ENCODE measurements around the gene ZBTB11. TPM values are rescaled to one million over a fixed set of nuclear protein-coding genes. Genes with fewer than 3 reads are reported as not detected.
"Not testable (repeated sequence)": the region's sequence is repeated elsewhere in the genome, so short reads cannot be mapped to it uniquely, and the experiment has no call there.

Gene ZBTB11
- total and polyA plus RNA-seq, 2 experiments from 2014 or later = 7.7 to 22.4 TPM

- no peak overlapping the region for H2AFZ ChIP-seq
- H3F3A ChIP-seq (replicated peaks; ENCODE audit: low read depth) = no peaks in the 10 kb centered on the region
- no peaks in the 10 kb centered on the region for H3K4me1 ChIP-seq (ENCODE audit: insufficient read depth)
- Mint-ChIP-seq H3K9me3 (no peaks in the 10 kb centered on the region), H3K4me1 (no peaks in the 10 kb centered on the region), H3K27me3 (ENCODE audit: insufficient read depth, low read depth, poor library complexity) (peaks cover 2% of the 10 kb centered on the region), H3K36me3 (ENCODE audit: low read depth) (no peaks in the 10 kb centered on the region), H3K4me3 (no peak overlapping the region), H3K27ac (no peak overlapping the region)
- ATAC-seq = no peak
- no peak overlapping the region for H3K4me2 ChIP-seq
- H3K36me3 ChIP-seq (ENCODE audit: insufficient read depth) = no peaks in the 10 kb centered on the region
- H4K20me1 ChIP-seq (replicated peaks; ENCODE audit: insufficient read depth) = no peaks in the 10 kb centered on the region
- H3K27me3 ChIP-seq (ENCODE audit: insufficient read depth) = no peaks in the 10 kb centered on the region
- H3K27ac ChIP-seq (ENCODE audit: low read depth) = no peak overlapping the region
- TF ChIP-seq EZH2 (IDR thresholded peaks at IDR 0.05; ENCODE audit: low read depth, unreplicated experiment) (no peak), REST (IDR thresholded peaks at IDR 0.05; ENCODE audit: unreplicated experiment) (no peak), CREB1 (CRISPR knock-in tag; IDR thresholded peaks at IDR 0.05; ENCODE audit: low read depth) (no peak), ZNF114 (CRISPR knock-in tag; IDR thresholded peaks at IDR 0.05) (no peak)
- no peaks in the 10 kb centered on the region for H3K79me2 ChIP-seq (replicated peaks; ENCODE audit: insufficient read depth)
- H3K9me2 ChIP-seq (ENCODE audit: insufficient read depth) = no peaks in the 10 kb centered on the region
- no peak overlapping the region for H3K4me3 ChIP-seq
- DNase-seq (ENCODE audit: low spot score) = no peak
These were observed 65.9 kb downstream of the ZBTB11 start for GRCh38 chr3:101611023-101611422.

- not testable (repeated sequence) for H3K36me3 ChIP-seq (ENCODE audit: insufficient read depth); H3K36me3 Mint-ChIP-seq (ENCODE audit: low read depth); DNase-seq (ENCODE audit: low spot score); H3K79me2 ChIP-seq (replicated peaks; ENCODE audit: insufficient read depth); H3K9me2 ChIP-seq (ENCODE audit: insufficient read depth); H3K4me1 ChIP-seq (ENCODE audit: insufficient read depth); H3K4me3 Mint-ChIP-seq; H3K4me2 ChIP-seq; H3F3A ChIP-seq (replicated peaks; ENCODE audit: low read depth); H3K4me1 Mint-ChIP-seq; H3K27ac ChIP-seq (ENCODE audit: low read depth); H3K27me3 ChIP-seq (ENCODE audit: insufficient read depth); H3K9me3 Mint-ChIP-seq; H3K27me3 Mint-ChIP-seq (ENCODE audit: insufficient read depth, low read depth, poor library complexity); H3K4me3 ChIP-seq; ATAC-seq; H4K20me1 ChIP-seq (replicated peaks; ENCODE audit: insufficient read depth)
- H3K27ac Mint-ChIP-seq = peak overlapping the region; percentile 65; the same call in 1 of the 2 replicates
- H2AFZ ChIP-seq = peak overlapping the region; percentile 3; the same call in 1 of the 2 replicates
These were observed 71.5 kb downstream of the ZBTB11 start for GRCh38 chr3:101605398-101605797.

GRCh38 chr3:101603184-101603583, 73.7 kb downstream of the ZBTB11 start:
- Histone ChIP-seq H3K4me2 (no peak overlapping the region), H3K4me1 (ENCODE audit: insufficient read depth) (no peaks in the 10 kb centered on the region), H3K27me3 (ENCODE audit: insufficient read depth) (no peaks in the 10 kb centered on the region), H3K9me2 (ENCODE audit: insufficient read depth) (no peaks in the 10 kb centered on the region), H3K36me3 (ENCODE audit: insufficient read depth) (no peaks in the 10 kb centered on the region), H2AFZ (no peak overlapping the region), H4K20me1 (replicated peaks; ENCODE audit: insufficient read depth) (no peaks in the 10 kb centered on the region), H3K27ac (ENCODE audit: low read depth) (no peak overlapping the region), H3K4me3 (no peak overlapping the region), H3F3A (replicated peaks; ENCODE audit: low read depth) (0 out of 2 replicates have a peak, but pooled peaks cover 3% of the 10 kb centered on the region), H3K79me2 (replicated peaks; ENCODE audit: insufficient read depth) (no peaks in the 10 kb centered on the region)
- no peak for DNase-seq (ENCODE audit: low spot score)
- Mint-ChIP-seq H3K4me3 (no peak overlapping the region), H3K36me3 (ENCODE audit: low read depth) (peaks cover 6% of the 10 kb centered on the region; the same call in 1 of the 3 replicates), H3K4me1 (peaks cover 4% of the 10 kb centered on the region; the same call in 1 of the 3 replicates), H3K27ac (no peak overlapping the region), H3K9me3 (peaks cover 5% of the 10 kb centered on the region; the same call in 2 of the 3 replicates), H3K27me3 (ENCODE audit: insufficient read depth, low read depth, poor library complexity) (peaks cover 2% of the 10 kb centered on the region)
- ATAC-seq = no peak
- TF ChIP-seq REST (IDR thresholded peaks at IDR 0.05; ENCODE audit: unreplicated experiment) = no peak

Measured in GM23338 (cell line).